H1 (cell line): ENCODE data around the gene RAP1GDS1.

ENCODE experiments used
- CBX8 ChIP-seq: fragments of 300-800, 300-1000 bp; sonication (generic); IDR thresholded peaks from 2 replicates; pipeline ENCODE4 v1.7.1; 2016; ENCODE audit warnings: low read depth, low read length, borderline replicate concordance
- CTCF ChIP-seq, 3 experiments: IDR thresholded peaks; 1 replicate in 2 of 3; 2 replicates in 1 of 3; pipeline versions ENCODE4 v1.5.1 to v1.6.1; 2011; ENCODE audit warnings: low read length in 3 of 3, mild to moderate bottlenecking in 3 of 3, inconsistent platforms in 2 of 3, low read depth in 1 of 3, moderate library complexity in 1 of 3; ENCODE audit not compliant: insufficient read depth in 1 of 3; ENCODE audit errors: control extremely low read depth in 1 of 3
- GABPA ChIP-seq: IDR thresholded peaks from 2 replicates; pipeline ENCODE4 v1.6.1; 2011; ENCODE audit warnings: mild to moderate bottlenecking, low read length, moderate library complexity, borderline replicate concordance; ENCODE audit not compliant: insufficient read depth
- HDAC2 ChIP-seq, 2 experiments: fragments of 300-600 bp in 1 of 2; sonication (generic) in 1 of 2; IDR thresholded peaks; 2 replicates each; pipeline ENCODE4 v1.6.1; 2011 to 2012; ENCODE audit warnings: low read depth in 2 of 2, low read length in 2 of 2, mild to moderate bottlenecking in 2 of 2, moderate library complexity in 2 of 2, borderline replicate concordance in 1 of 2, inconsistent platforms in 1 of 2
- POLR2A ChIP-seq, 2 experiments: IDR thresholded peaks; 1 replicate in 1 of 2; 2 replicates in 1 of 2; pipeline ENCODE4 v1.6.1; 2011; ENCODE audit warnings: low read depth in 2 of 2, low read length in 2 of 2, mild to moderate bottlenecking in 2 of 2; ENCODE audit errors: control extremely low read depth in 1 of 2
- POLR2AphosphoS5 ChIP-seq: IDR thresholded peaks from 2 replicates; pipeline ENCODE4 v1.6.1; 2011; ENCODE audit warnings: low read depth, low read length
- RFX5 ChIP-seq: IDR thresholded peaks from 2 replicates; pipeline ENCODE4 v1.6.1; 2011; ENCODE audit warnings: low read depth, low read length, improper control_type of control experiment, borderline replicate concordance
- SP1 ChIP-seq: IDR thresholded peaks from 2 replicates; pipeline ENCODE4 v1.6.1; 2011; ENCODE audit warnings: low read depth, low read length
- TEAD4 ChIP-seq: IDR thresholded peaks from 2 replicates; pipeline ENCODE4 v1.6.1; 2012; ENCODE audit warnings: low read depth, low read length, inconsistent platforms, mixed read lengths
- YY1 ChIP-seq: IDR thresholded peaks from 2 replicates; pipeline ENCODE4 v1.6.1; 2011; ENCODE audit warnings: low read depth, mild to moderate bottlenecking, low read length

DNA sequence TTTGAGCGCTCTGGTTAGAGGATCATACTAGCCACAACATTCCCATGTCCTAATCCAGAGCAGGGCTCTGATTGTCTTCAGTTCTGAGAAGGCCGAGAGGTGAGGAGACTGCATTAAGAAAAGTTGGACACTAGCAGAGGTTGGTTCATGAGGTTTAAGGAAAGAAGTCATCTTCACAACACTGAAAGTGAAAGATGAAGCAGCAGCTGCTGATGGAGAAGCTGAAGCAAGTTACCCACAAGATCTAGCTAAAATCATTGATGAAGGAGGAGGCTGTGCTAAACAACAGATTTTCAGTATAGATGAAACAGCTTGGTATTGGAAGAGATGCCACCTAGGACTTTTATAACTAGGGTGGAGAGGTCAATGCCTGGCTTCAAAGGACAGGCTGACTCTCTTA, 36.8 kb downstream of the RAP1GDS1 start:
- TF ChIP-seq POLR2A (IDR thresholded peaks at IDR 0.05; ENCODE audit: control extremely low read depth in 1 of 2, low read depth in 2 of 2, low read length in 2 of 2): no peak
- TF ChIP-seq CTCF (IDR thresholded peaks at IDR 0.05; ENCODE audit: control extremely low read depth in 1 of 3, insufficient read depth in 1 of 3, low read depth in 1 of 3, low read length in 3 of 3): no peak
- TF ChIP-seq RFX5: no peak
- TF ChIP-seq GABPA: no peak
- TF ChIP-seq SP1: no peak
- TF ChIP-seq HDAC2 (IDR thresholded peaks at IDR 0.05; ENCODE audit: borderline replicate concordance in 1 of 2, low read depth in 2 of 2, low read length in 2 of 2): no peak
- TF ChIP-seq YY1: no peak
- no peak for TF ChIP-seq CBX8
- TF ChIP-seq POLR2AphosphoS5: no peak
- TF ChIP-seq TEAD4: no peak
